ENCODE measurements around the gene ELL.

The ELL gene

DNA sequence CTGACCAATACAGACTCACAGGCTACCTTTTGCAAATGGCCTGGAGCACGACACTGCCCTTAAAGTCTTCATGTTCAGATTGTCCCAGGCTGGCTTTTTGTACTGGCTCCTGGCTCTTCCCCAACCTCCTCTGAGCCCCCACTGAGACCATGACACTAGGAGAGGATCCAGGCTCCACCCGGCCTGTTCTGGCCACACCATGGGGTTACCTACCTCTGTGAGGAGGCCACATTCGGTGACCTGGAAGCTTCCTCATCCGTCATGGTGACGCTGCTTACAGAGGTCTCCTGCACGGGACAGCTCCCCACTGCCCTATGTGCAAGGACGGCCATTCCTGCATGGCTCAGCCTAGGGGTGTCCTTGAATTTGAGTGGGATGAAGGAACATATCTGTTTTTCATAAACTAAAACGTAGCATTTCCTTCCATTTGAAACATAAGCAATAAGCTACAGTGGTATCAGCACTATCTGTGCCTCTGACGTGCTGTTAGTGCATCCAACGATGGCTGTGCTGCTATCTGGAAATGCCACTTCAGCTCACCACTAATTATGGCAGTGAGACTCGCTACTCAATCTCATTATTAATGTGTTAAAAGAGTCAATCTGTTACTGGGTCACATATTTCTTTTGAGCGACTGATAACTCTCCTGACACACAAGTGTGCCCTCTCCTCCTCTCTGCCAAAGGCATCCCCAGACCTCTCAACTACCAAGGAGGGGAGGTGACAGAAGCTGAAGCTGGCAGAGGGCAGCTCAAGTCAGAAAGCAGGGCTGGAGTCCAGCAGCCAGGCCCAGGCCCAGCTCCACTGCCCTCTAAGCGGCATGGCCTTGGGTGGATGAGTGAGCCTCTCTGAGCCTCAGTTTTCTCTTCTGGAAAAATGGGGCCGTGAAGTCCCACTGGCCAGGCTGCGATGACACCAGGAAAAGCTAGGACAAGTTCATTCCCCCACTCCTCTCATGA is 29.6 kb downstream of the ELL start:
- no peaks in the 10 kb centered on the region for H3K9me3 ChIP-seq (ENCODE audit: control insufficient read depth, insufficient read depth, low read length)
- H3K4me1 ChIP-seq (ENCODE audit: control insufficient read depth, insufficient read depth, low read length): peaks cover 3% of the 10 kb centered on the region
- H3K4me3 ChIP-seq (ENCODE audit: low read depth, low read length): no peak overlapping the region
- H3K9ac ChIP-seq (ENCODE audit: low read depth, low read length): no peak overlapping the region
- H3K36me3 ChIP-seq (ENCODE audit: control insufficient read depth, insufficient read depth, low read length): peaks cover 6% of the 10 kb centered on the region
- no peaks in the 10 kb centered on the region for H3K27me3 ChIP-seq (ENCODE audit: control insufficient read depth, insufficient read depth, low read length)

GRCh38 chr19:18490728-18491127 is 31.1 kb downstream of the ELL start:
- Histone ChIP-seq H3K36me3 (ENCODE audit: control insufficient read depth, insufficient read depth, low read length) (peaks cover 9% of the 10 kb centered on the region), H3K9ac (ENCODE audit: low read depth, low read length) (no peak overlapping the region), H3K4me1 (ENCODE audit: control insufficient read depth, insufficient read depth, low read length) (peaks cover 9% of the 10 kb centered on the region), H3K4me3 (ENCODE audit: low read depth, low read length) (no peak overlapping the region), H3K27me3 (ENCODE audit: control insufficient read depth, insufficient read depth, low read length) (no peaks in the 10 kb centered on the region), H3K9me3 (ENCODE audit: control insufficient read depth, insufficient read depth, low read length) (no peaks in the 10 kb centered on the region)

DNA sequence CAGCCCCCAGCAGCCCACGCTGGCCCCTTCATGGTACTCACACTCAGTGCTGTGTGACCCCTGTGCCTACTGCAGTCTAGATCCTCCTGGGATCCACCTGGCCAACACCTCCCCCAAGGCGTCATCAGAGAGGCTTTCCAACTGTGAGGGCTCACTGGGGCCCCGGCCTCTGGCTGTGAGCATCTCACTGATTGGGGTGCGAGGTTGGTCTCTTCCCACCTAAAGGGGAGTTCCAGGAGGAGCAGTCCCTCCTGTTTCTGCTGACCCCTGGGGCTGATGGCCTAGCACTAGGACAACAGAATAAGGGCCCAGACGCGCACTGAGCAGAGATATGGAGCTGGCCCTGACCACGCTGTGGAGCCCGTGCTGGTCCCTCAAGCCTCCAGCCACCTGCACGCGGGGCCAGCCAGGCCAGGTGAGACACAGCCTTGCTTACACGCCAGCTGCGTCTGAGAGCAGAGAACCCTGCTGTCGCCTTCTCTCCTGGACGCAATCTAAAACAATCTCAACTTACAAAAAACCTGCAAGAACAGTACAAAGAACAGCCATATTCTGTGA is 32.2 kb downstream of the ELL start:
- no peaks in the 10 kb centered on the region for H3K27me3 ChIP-seq (ENCODE audit: control insufficient read depth, insufficient read depth, low read length)
- no peaks in the 10 kb centered on the region for H3K9me3 ChIP-seq (ENCODE audit: control insufficient read depth, insufficient read depth, low read length)
- H3K36me3 ChIP-seq (ENCODE audit: control insufficient read depth, insufficient read depth, low read length): peaks cover 7% of the 10 kb centered on the region
- H3K4me1 ChIP-seq (ENCODE audit: control insufficient read depth, insufficient read depth, low read length): peaks cover 9% of the 10 kb centered on the region
- H3K4me3 ChIP-seq (ENCODE audit: low read depth, low read length): no peak overlapping the region
- H3K9ac ChIP-seq (ENCODE audit: low read depth, low read length): peak overlapping the region; percentile 47

DNA sequence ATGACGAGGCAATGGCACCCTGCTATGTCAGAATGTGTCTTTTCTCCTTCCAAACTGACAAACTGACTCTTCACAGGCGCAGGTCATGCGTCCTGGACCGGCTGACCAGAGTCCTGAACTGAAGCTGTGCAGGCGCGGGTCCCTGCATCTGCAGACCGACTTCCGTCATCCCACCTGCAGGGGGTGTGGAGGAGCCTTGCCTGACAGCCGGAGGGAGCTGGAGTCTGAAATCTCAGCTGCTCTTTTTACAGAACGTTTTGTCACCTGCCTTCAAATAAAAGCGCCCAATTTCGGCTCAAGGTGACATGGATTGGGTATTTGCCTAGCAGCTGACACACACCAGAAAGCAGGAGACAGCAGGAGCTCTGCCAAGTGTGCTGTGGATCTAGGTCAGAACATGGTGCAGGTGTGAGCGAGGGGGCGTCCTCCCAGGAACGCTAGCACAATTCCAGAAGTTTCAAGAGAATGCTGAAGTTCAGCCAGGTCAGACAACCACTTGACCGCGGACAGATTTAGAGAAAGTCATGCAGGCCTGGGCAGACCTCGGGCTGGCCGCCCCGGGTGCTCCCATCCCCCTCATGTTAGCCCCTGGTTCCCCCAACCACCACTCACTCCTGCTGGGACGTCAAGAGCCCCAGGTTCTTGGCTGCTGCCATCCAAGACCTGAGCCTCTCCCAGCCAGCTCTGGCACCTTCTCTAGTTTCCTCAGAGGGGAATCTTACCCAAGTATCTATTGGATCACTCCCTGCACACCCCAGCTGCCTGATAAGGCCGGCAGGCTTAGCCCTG is 32.8 kb downstream of the ELL start:
- Histone ChIP-seq H3K4me1 (ENCODE audit: control insufficient read depth, insufficient read depth, low read length) (peaks cover 9% of the 10 kb centered on the region), H3K4me3 (ENCODE audit: low read depth, low read length) (no peak overlapping the region), H3K36me3 (ENCODE audit: control insufficient read depth, insufficient read depth, low read length) (peaks cover 7% of the 10 kb centered on the region), H3K27me3 (ENCODE audit: control insufficient read depth, insufficient read depth, low read length) (no peaks in the 10 kb centered on the region), H3K9ac (ENCODE audit: low read depth, low read length) (peak overlapping the region; percentile 47), H3K9me3 (ENCODE audit: control insufficient read depth, insufficient read depth, low read length) (no peaks in the 10 kb centered on the region)

DNA sequence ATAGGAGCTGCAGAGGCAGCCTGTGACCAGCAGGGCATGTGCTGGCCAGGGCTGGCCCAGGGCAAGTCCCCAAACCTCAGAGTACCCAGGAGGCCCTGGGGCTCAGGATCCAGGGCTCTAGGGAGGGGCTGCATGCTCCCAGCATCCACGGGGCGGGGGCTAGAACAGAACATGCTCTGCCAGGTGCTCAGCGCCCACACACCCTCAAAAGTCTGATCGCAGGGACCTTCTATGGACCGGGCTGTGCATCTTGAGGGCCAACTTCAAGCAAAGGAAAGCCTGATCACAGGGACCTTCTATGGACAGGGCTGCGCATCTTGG is 33.5 kb downstream of the ELL start:
- Histone ChIP-seq H3K4me1 (ENCODE audit: control insufficient read depth, insufficient read depth, low read length) (peaks cover 9% of the 10 kb centered on the region), H3K4me3 (ENCODE audit: low read depth, low read length) (no peak overlapping the region), H3K9me3 (ENCODE audit: control insufficient read depth, insufficient read depth, low read length) (no peaks in the 10 kb centered on the region), H3K36me3 (ENCODE audit: control insufficient read depth, insufficient read depth, low read length) (peaks cover 7% of the 10 kb centered on the region), H3K27me3 (ENCODE audit: control insufficient read depth, insufficient read depth, low read length) (no peaks in the 10 kb centered on the region), H3K9ac (ENCODE audit: low read depth, low read length) (no peak overlapping the region)

GRCh38 chr19:18487576-18488402 is 34.1 kb downstream of the ELL start:
- H3K9me3 ChIP-seq (ENCODE audit: control insufficient read depth, insufficient read depth, low read length): no peaks in the 10 kb centered on the region
- H3K4me1 ChIP-seq (ENCODE audit: control insufficient read depth, insufficient read depth, low read length): peaks cover 9% of the 10 kb centered on the region
- H3K9ac ChIP-seq (ENCODE audit: low read depth, low read length): no peak overlapping the region
- H3K36me3 ChIP-seq (ENCODE audit: control insufficient read depth, insufficient read depth, low read length): peaks cover 7% of the 10 kb centered on the region
- H3K4me3 ChIP-seq (ENCODE audit: low read depth, low read length): no peak overlapping the region
- H3K27me3 ChIP-seq (ENCODE audit: control insufficient read depth, insufficient read depth, low read length): no peaks in the 10 kb centered on the region

DNA sequence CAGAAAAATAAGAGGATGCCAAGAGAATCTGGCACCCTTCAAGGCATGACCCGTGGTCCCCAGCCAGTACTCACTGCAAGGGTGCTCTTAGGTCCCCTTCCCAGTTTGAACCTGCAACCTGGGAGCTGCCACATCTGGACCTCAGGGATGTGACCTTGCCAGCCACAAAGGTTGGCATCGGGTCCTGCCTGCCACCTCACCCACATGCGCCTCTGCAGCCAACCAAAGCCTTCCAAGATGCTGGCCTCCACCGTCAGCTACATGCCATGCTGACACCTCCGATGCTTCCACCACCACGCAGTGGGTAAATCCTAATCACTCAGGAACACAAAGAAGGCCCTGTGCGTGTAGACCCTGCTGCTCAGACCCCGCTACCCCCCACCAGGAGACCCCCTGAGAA is 35.1 kb downstream of the ELL start:
- no peak overlapping the region for H3K9ac ChIP-seq (ENCODE audit: low read depth, low read length)
- H3K4me1 ChIP-seq (ENCODE audit: control insufficient read depth, insufficient read depth, low read length): peaks cover 9% of the 10 kb centered on the region

DNA sequence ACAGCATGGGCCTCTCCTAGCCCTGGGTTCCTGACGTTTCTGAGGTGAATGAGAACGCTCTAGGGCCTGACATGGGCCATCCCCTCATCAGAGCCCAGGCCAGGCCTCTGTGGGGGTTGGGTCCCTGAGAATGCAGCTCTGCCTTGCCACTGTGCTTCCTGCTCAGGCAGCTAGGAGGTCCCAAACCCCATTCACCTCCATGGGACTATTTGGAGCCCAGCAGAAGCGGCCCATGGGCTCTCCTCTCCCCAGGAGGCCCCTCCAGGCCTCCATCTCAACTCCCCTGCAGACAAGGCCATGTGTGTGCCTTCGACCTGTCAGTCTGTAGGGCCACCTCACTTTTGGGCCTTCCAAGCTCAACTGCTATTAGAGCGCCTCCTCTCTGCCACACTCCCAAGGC is 36.9 kb downstream of the ELL start:
- Histone ChIP-seq H3K9me3 (ENCODE audit: control insufficient read depth, insufficient read depth, low read length) (no peaks in the 10 kb centered on the region), H3K27me3 (ENCODE audit: control insufficient read depth, insufficient read depth, low read length) (no peaks in the 10 kb centered on the region), H3K4me3 (ENCODE audit: low read depth, low read length) (no peak overlapping the region), H3K4me1 (ENCODE audit: control insufficient read depth, insufficient read depth, low read length) (peaks cover 9% of the 10 kb centered on the region), H3K36me3 (ENCODE audit: control insufficient read depth, insufficient read depth, low read length) (peaks cover 6% of the 10 kb centered on the region), H3K9ac (ENCODE audit: low read depth, low read length) (no peak overlapping the region)

More for the DNA sequence above, 35.1 kb downstream of the ELL start:
- H3K27me3 ChIP-seq (ENCODE audit: control insufficient read depth, insufficient read depth, low read length): no peaks in the 10 kb centered on the region
- H3K4me3 ChIP-seq (ENCODE audit: low read depth, low read length): no peak overlapping the region
- peaks cover 3% of the 10 kb centered on the region for H3K36me3 ChIP-seq (ENCODE audit: control insufficient read depth, insufficient read depth, low read length)
- no peaks in the 10 kb centered on the region for H3K9me3 ChIP-seq (ENCODE audit: control insufficient read depth, insufficient read depth, low read length)

GRCh38 chr19:18483119-18483890 is 38.6 kb downstream of the ELL start:
- no peak overlapping the region for H3K4me3 ChIP-seq (ENCODE audit: low read depth, low read length)
- H3K36me3 ChIP-seq (ENCODE audit: control insufficient read depth, insufficient read depth, low read length): peaks cover 6% of the 10 kb centered on the region
- H3K9me3 ChIP-seq (ENCODE audit: control insufficient read depth, insufficient read depth, low read length): no peaks in the 10 kb centered on the region
- H3K9ac ChIP-seq (ENCODE audit: low read depth, low read length): no peak overlapping the region
- no peaks in the 10 kb centered on the region for H3K27me3 ChIP-seq (ENCODE audit: control insufficient read depth, insufficient read depth, low read length)
- H3K4me1 ChIP-seq (ENCODE audit: control insufficient read depth, insufficient read depth, low read length): peaks cover 5% of the 10 kb centered on the region

DNA sequence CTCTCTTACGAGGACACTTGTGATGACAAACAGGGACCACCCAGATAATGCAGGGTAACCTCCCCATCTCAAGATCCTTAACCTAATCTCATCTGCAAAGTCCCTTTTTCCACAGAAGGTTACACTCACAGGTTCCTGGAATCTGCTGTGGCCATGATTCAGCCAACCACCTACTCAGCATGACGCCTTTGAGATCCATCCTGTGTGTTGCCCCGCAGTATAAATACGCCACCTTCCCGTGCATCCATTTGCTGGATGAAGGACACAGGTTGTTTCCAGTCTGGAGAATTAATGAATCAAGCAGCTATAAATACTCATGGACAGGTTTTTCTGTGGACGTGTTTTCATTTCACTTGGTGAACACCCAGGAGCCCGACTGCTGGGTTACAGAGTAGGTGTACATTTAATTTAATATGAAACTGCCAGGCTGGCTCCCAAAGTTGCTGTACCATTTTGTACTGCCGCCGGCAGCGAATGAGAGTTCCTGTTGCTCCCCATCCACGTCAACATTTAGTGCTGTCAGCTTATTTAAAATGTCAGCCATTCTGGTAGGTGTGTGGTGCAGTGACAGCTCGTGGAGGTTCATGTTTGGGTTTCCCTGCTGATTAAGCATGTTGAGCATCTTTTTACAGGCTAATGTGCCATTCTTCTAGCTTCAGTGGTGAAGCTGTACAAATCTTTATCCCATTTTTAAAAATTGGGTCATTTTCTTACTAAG is 40.2 kb downstream of the ELL start:
- no peak overlapping the region for H3K4me3 ChIP-seq (ENCODE audit: low read depth, low read length)
- no peak overlapping the region for H3K9ac ChIP-seq (ENCODE audit: low read depth, low read length)
- H3K36me3 ChIP-seq (ENCODE audit: control insufficient read depth, insufficient read depth, low read length): peaks cover 6% of the 10 kb centered on the region
- peaks cover 5% of the 10 kb centered on the region for H3K4me1 ChIP-seq (ENCODE audit: control insufficient read depth, insufficient read depth, low read length)
- H3K9me3 ChIP-seq (ENCODE audit: control insufficient read depth, insufficient read depth, low read length): no peaks in the 10 kb centered on the region
- no peaks in the 10 kb centered on the region for H3K27me3 ChIP-seq (ENCODE audit: control insufficient read depth, insufficient read depth, low read length)
